ENCODE results near the gene FOLH1.
"Not testable (repeated sequence)": the region's sequence is repeated elsewhere in the genome, so short reads cannot be mapped to it uniquely, and the experiment has no call there.

The FOLH1 gene

GRCh38 chr11:49213026-49213560 lies 4.7 kb upstream of the FOLH1 start:
- Histone ChIP-seq H3K23ac (ENCODE audit: low read length) (no peak overlapping the region), H2BK5ac (ENCODE audit: low read depth, low read length, poor library complexity) (no peak overlapping the region), H4K12ac (ENCODE audit: low read depth, low read length) (no peak overlapping the region), H2AFZ (ENCODE audit: insufficient read depth, low read length, poor library complexity) (no peak overlapping the region), H3K4me2 (ENCODE audit: low read length) (no peak overlapping the region), H3K4me3 (ENCODE audit: low read depth, low read length) (no peak overlapping the region), H3K27ac (ENCODE audit: low read depth, low read length) (no peak overlapping the region), H2BK120ac (ENCODE audit: insufficient read depth, low read length, poor library complexity) (no peak overlapping the region), H3K4ac (ENCODE audit: low read depth, low read length) (no peak overlapping the region), H3K9me3 (ENCODE audit: insufficient read depth, low read depth, low read length) (peaks cover 3% of the 10 kb centered on the region), H3K27me3 (ENCODE audit: insufficient read depth, low read length) (peaks cover 3% of the 10 kb centered on the region), H3K79me1 (ENCODE audit: low read length) (no peaks in the 10 kb centered on the region), H3K18ac (ENCODE audit: low read length) (no peak overlapping the region), H2AK5ac (ENCODE audit: low read length) (no peak overlapping the region), H3K14ac (ENCODE audit: low read length) (no peak overlapping the region), H2BK12ac (ENCODE audit: low read length) (no peak overlapping the region), H4K8ac (ENCODE audit: low read depth, low read length) (no peak overlapping the region), H3K79me2 (ENCODE audit: control insufficient read depth, insufficient read depth, low read length, poor library complexity) (no peaks in the 10 kb centered on the region), H3K9ac (ENCODE audit: low read length) (no peak overlapping the region), H4K91ac (ENCODE audit: low read depth, low read length) (no peak overlapping the region), H3K36me3 (ENCODE audit: control insufficient read depth in 1 of 2, insufficient read depth in 2 of 2, low read length in 2 of 2) (no peaks in the 10 kb centered on the region), H3K4me1 (ENCODE audit: control insufficient read depth in 1 of 2, insufficient read depth in 2 of 2, low read length in 2 of 2) (no peaks in the 10 kb centered on the region)
- no CpG with 5 or more reads among the region's 2 CpGs for WGBS (ENCODE audit: extremely low coverage, insufficient coverage, insufficient read length)
- DNase-seq, result no peak

GRCh38 chr11:49206999-49207398 lies 1.4 kb downstream of the FOLH1 start:
- not testable (repeated sequence) for H3K23ac ChIP-seq (ENCODE audit: low read length); H3K4me1 ChIP-seq (ENCODE audit: control insufficient read depth in 1 of 2, insufficient read depth in 2 of 2, low read length in 2 of 2); H3K14ac ChIP-seq (ENCODE audit: low read length); H3K9me3 ChIP-seq (ENCODE audit: insufficient read depth, low read depth, low read length); H3K4ac ChIP-seq (ENCODE audit: low read depth, low read length); H3K4me3 ChIP-seq (ENCODE audit: low read depth, low read length); H3K27ac ChIP-seq (ENCODE audit: low read depth, low read length); H2BK5ac ChIP-seq (ENCODE audit: low read depth, low read length, poor library complexity); H3K79me2 ChIP-seq (ENCODE audit: control insufficient read depth, insufficient read depth, low read length, poor library complexity); H4K91ac ChIP-seq (ENCODE audit: low read depth, low read length); H3K4me2 ChIP-seq (ENCODE audit: low read length); H2BK12ac ChIP-seq (ENCODE audit: low read length); H3K18ac ChIP-seq (ENCODE audit: low read length); H3K79me1 ChIP-seq (ENCODE audit: low read length); H2AFZ ChIP-seq (ENCODE audit: insufficient read depth, low read length, poor library complexity); H3K36me3 ChIP-seq (ENCODE audit: control insufficient read depth in 1 of 2, insufficient read depth in 2 of 2, low read length in 2 of 2); DNase-seq; H4K8ac ChIP-seq (ENCODE audit: low read depth, low read length); H3K9ac ChIP-seq (ENCODE audit: low read length); H2BK120ac ChIP-seq (ENCODE audit: insufficient read depth, low read length, poor library complexity); H3K27me3 ChIP-seq (ENCODE audit: insufficient read depth, low read length); H4K12ac ChIP-seq (ENCODE audit: low read depth, low read length); H2AK5ac ChIP-seq (ENCODE audit: low read length)
- WGBS (ENCODE audit: extremely low coverage, insufficient coverage, insufficient read length), result no CpG with 5 or more reads among the region's 6 CpGs

DNA sequence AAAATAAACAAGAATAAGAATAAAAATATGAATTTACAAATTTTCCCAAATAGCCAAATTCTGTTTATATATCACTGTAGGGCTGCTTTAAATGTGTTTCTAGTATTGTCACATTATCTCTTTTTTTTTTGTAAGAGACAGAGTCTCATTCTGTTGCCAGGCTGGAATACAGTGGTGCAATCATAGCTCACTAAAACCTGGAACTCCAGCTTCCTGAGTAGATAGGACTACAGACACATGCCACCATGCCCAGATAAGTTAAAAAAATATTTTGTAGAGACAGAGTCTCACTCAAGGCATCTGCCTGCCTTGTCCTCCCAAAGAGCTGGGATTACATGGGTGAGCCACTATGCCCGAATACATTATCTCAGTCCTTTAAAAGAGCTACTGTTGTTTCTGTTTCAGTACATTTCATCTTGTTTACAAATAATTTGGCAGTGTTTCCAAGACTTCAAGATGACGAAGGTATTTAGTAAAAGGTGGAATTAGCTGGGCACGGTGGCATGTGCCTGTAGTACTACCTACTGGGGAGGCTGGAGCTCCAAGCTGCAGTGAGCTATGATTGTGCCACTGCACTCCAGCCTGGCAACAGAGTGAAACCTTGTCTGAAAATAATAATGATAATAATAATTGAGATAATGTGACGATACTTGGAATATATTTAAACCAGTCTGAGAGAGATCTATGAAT lies 6.0 kb downstream of the FOLH1 start:
- Histone ChIP-seq H3K27ac (ENCODE audit: low read depth, low read length) (no peak overlapping the region), H3K79me2 (ENCODE audit: control insufficient read depth, insufficient read depth, low read length, poor library complexity) (no peaks in the 10 kb centered on the region)
- WGBS (ENCODE audit: extremely low coverage, insufficient coverage, insufficient read length), result no CpG with 5 or more reads among the region's 4 CpGs

GRCh38 chr11:49196775-49197174 lies 11.6 kb downstream of the FOLH1 start:
- WGBS (ENCODE audit: extremely low coverage, insufficient coverage, insufficient read length), result no CpG with 5 or more reads among the region's 1 CpG
- H3K9ac ChIP-seq (ENCODE audit: low read length); H2AK5ac ChIP-seq (ENCODE audit: low read length); H3K9me3 ChIP-seq (ENCODE audit: insufficient read depth, low read depth, low read length); H2AFZ ChIP-seq (ENCODE audit: insufficient read depth, low read length, poor library complexity); H3K4me2 ChIP-seq (ENCODE audit: low read length); H3K23ac ChIP-seq (ENCODE audit: low read length); H2BK12ac ChIP-seq (ENCODE audit: low read length); H2BK5ac ChIP-seq (ENCODE audit: low read depth, low read length, poor library complexity); H3K36me3 ChIP-seq (ENCODE audit: control insufficient read depth in 1 of 2, insufficient read depth in 2 of 2, low read length in 2 of 2); H4K8ac ChIP-seq (ENCODE audit: low read depth, low read length); H3K18ac ChIP-seq (ENCODE audit: low read length); H2BK120ac ChIP-seq (ENCODE audit: insufficient read depth, low read length, poor library complexity); H3K4ac ChIP-seq (ENCODE audit: low read depth, low read length); H3K79me1 ChIP-seq (ENCODE audit: low read length); H3K4me3 ChIP-seq (ENCODE audit: low read depth, low read length); H3K27ac ChIP-seq (ENCODE audit: low read depth, low read length); H3K4me1 ChIP-seq (ENCODE audit: control insufficient read depth in 1 of 2, insufficient read depth in 2 of 2, low read length in 2 of 2); H3K79me2 ChIP-seq (ENCODE audit: control insufficient read depth, insufficient read depth, low read length, poor library complexity); H4K12ac ChIP-seq (ENCODE audit: low read depth, low read length); H3K14ac ChIP-seq (ENCODE audit: low read length); H4K91ac ChIP-seq (ENCODE audit: low read depth, low read length); H3K27me3 ChIP-seq (ENCODE audit: insufficient read depth, low read length); DNase-seq: not testable (repeated sequence)

More for the DNA sequence above, 6.0 kb downstream of the FOLH1 start:
- H4K12ac ChIP-seq (ENCODE audit: low read depth, low read length), result no peak overlapping the region
- H3K79me1 ChIP-seq (ENCODE audit: low read length), result no peaks in the 10 kb centered on the region
- no peaks in the 10 kb centered on the region for H3K27me3 ChIP-seq (ENCODE audit: insufficient read depth, low read length)
- H3K4me1 ChIP-seq (ENCODE audit: control insufficient read depth in 1 of 2, insufficient read depth in 2 of 2, low read length in 2 of 2), result no peaks in the 10 kb centered on the region
- H3K9me3 ChIP-seq (ENCODE audit: insufficient read depth, low read depth, low read length), result no peaks in the 10 kb centered on the region
- H3K4me3 ChIP-seq (ENCODE audit: low read depth, low read length), result no peak overlapping the region
- no peak overlapping the region for H3K14ac ChIP-seq (ENCODE audit: low read length)
- no peak overlapping the region for H2BK12ac ChIP-seq (ENCODE audit: low read length)
- H3K23ac ChIP-seq (ENCODE audit: low read length), result no peak overlapping the region
- no peak overlapping the region for H4K8ac ChIP-seq (ENCODE audit: low read depth, low read length)
- no peak for DNase-seq
- H3K9ac ChIP-seq (ENCODE audit: low read length), result no peak overlapping the region
- no peak overlapping the region for H3K4me2 ChIP-seq (ENCODE audit: low read length)
- H4K91ac ChIP-seq (ENCODE audit: low read depth, low read length), result no peak overlapping the region
- no peak overlapping the region for H2AK5ac ChIP-seq (ENCODE audit: low read length)
- H3K4ac ChIP-seq (ENCODE audit: low read depth, low read length), result no peak overlapping the region
- H2BK120ac ChIP-seq (ENCODE audit: insufficient read depth, low read length, poor library complexity), result no peak overlapping the region
- H2AFZ ChIP-seq (ENCODE audit: insufficient read depth, low read length, poor library complexity), result no peak overlapping the region
- no peak overlapping the region for H3K18ac ChIP-seq (ENCODE audit: low read length)
- no peaks in the 10 kb centered on the region for H3K36me3 ChIP-seq (ENCODE audit: control insufficient read depth in 1 of 2, insufficient read depth in 2 of 2, low read length in 2 of 2)
- H2BK5ac ChIP-seq (ENCODE audit: low read depth, low read length, poor library complexity), result no peak overlapping the region

Data from trophoblast cell (in vitro differentiated cells and primary cell).